Embryonic facial prominence (tissue), 1 donor: Measurements from ENCODE around the gene CROT.
"Not testable (repeated sequence)": the region's sequence is repeated elsewhere in the genome, so short reads cannot be mapped to it uniquely, and the experiment has no call there.

Experiments used
- DNase-seq: peaks from one replicate; pipeline ENCODE4 v3.0.0-alpha.2; 2016; ENCODE audit errors: extremely low spot score

The CROT gene

GRCh38 chr7:87345166-87345927 is at the start of gene CROT:
CROT (plus strand) TSS chr7:87345664; CDS start chr7:87349069, 3,405 bp downstream.
- DNase-seq = peak; percentile 86

GRCh38 chr7:87300756-87301155 is 44.7 kb upstream of the CROT start:
- no peak for DNase-seq

GRCh38 chr7:87310790-87311419 is 34.6 kb upstream of the CROT start:
- DNase-seq = no peak

- peak; percentile 38 for DNase-seq
Measured at GRCh38 chr7:87312215-87312865, 33.1 kb upstream of the CROT start.

- DNase-seq = no peak
Measured at GRCh38 chr7:87316097-87316700, 29.3 kb upstream of the CROT start.

- DNase-seq = no peak
Measured at GRCh38 chr7:87316846-87317552, 28.5 kb upstream of the CROT start.

- no peak for DNase-seq
Measured at GRCh38 chr7:87317691-87318245, 27.7 kb upstream of the CROT start.

- no peak for DNase-seq
Measured at GRCh38 chr7:87318741-87319140, 26.7 kb upstream of the CROT start.

DNA sequence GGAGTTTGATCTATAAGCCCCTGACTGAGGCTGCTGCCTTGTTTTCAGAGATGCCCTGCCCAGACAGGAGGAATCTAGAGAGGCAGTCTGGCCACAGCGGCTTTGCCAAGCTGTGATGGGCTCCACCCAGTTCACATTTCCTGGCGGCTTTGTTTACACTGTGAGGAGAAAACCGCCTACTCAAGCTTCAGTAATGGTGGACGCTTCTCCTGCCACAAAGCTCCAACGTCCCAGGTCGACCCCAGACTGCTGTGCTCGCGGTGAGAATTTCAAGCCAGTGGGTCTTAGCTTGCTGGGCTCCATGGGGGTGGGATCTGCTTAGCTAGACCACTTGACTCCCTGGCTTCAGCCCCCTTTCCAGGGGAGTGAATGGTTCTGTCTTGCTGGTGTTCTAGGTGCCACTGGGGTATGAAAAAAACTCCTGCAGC is 26.3 kb upstream of the CROT start:
- DNase-seq = not testable (repeated sequence)

DNA sequence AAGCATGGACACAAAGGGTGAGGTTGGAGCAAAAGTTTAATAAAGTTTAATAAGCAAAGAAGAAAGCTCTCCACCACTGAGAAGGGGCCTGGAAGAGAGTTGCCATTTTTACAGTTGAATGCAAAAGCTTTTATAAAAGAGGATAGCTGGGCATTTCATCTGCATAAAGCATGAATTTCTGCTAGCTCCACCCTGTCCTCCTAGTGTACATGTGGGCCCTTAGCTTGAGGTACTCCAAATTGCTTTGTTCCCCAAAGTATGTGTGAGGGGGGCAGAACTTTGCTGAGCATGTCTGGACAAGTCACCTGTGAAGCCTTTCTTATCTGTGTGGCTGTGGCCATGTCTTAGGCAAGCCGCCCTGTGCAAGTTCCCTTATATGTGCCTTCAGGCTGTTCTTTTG is 22.6 kb upstream of the CROT start:
- DNase-seq = no peak

GRCh38 chr7:87325576-87326370 is 19.7 kb upstream of the CROT start:
- DNase-seq = no peak

DNA sequence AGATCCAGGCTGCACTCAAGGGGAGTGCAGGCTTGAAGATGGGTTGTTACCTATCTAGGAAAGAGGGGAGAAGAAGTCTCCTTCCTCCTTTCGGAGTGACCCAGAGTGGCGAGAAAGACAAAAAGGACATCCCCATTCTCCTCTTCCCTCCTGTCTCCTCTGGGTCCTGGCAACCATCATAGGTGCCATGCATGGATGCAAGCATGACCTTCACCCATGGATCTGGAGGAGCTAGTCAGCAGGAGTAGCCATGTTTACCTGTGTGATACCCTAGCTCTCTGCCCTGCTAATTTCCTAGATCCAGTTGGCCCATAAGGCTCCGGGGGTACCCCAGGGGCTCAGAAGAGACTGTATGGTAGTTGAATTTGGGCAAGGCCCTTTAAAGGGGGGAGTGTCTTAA is 17.2 kb upstream of the CROT start:
- no peak for DNase-seq

GRCh38 chr7:87330316-87330715 is 15.1 kb upstream of the CROT start:
- no peak for DNase-seq

DNA sequence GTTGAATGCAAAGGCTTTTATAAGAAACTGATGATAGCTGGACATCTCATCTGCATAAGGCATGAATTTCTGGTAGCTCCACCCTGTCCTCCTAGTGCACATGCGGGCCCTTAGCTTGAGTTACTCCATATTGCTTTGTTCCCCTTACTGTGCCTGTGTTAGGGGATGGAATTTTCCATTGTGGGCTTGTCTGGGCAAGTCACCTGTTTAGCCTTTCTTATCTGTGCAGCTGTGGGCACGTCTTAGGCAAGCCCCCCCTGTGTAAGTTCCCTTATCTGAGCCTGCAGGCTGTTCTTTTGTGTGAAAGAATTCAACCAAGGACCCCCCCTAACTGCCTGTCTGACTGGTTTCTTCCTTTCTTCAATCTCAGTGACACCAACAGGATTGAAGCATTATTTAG is 14.5 kb upstream of the CROT start:
- DNase-seq = no peak

GRCh38 chr7:87331687-87332252 is 13.7 kb upstream of the CROT start:
- DNase-seq = no peak

DNA sequence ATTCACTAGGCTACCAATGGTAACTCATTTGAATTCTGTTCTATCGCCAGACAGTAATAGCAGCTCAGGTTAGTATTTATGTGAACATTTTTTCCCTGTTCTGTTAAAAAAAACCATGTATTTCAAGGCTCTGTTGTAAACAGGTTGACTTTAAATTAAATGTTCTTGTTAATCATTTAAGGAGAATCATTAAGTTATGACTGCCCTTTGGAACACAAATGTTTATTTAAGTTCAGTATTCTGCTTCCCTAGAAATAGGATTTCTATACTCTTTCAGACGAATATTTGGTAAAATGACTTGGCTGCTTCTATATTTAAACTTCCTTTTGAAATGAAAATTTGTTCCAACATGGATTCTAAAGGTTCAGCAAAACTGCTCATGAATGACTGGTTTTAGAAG is 13.1 kb upstream of the CROT start:
- no peak for DNase-seq

DNA sequence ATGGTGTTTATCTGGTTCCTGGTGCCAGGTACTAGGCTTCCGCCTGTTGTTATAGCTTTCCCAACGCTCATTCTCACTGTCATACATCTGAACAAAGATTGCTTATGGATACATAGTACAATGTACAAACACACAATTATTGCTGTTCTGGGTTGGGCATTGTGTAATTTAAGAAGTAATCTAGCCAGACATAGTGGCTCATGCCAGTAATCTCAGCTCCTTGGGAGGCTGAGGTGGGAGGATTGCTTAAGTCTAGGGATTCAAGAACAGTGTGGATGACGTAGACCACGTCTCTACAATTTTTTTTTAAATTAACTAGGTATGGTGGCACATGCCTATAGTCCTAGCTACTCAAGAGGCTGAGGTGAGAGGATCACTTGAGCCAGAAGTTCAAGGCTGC is 9.3 kb upstream of the CROT start:
- no peak for DNase-seq

DNA sequence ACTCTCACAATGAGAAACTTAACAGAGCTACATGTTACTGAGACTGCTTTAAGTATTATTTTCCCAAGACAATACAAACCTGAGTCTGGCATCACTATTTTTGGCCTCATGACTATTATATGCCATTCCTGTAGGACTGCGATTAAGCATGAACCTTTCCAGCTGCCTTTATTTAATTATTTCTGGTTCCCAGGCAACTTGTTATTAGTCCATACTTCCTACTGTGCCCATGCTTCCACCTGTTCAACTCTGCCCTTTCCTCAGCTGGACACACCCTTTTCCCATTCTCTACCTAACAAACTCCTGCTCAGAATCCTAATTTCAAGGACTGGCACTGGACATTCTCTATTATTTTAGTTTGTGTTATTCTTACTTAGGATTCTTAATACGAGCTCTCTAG is 8.1 kb upstream of the CROT start:
- DNase-seq = no peak

DNA sequence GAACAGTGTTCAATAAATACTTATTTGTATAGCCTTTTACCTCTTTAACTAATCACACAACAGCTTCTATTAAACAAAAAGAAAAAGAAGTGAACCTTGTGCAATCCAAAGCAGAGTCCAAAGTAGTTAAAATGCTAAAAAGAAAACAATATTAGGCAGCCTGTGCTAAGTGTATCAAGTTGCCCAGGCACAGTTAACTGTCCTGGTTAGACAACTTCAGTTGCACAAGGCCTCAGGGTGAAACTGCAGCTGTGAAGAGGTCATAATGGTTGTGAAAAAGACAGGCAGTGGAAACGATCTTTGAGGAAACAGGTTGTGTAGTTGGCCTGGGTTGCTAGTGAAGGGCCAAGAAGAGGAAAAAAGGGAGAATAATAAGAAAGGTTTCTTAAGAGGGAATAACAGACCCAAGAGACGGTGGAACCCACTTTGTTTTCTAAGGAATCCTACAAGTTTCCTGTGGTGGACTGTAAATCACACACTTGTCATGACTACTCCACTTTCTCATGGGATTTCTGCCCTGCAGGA is 6.0 kb upstream of the CROT start:
- no peak for DNase-seq

GRCh38 chr7:87341441-87341840 is 4.0 kb upstream of the CROT start:
- no peak for DNase-seq
